Loucy (cell line): ENCODE results near the gene NPC1L1.

Source experiments
- H2AFZ ChIP-seq: fragments of 200-600 bp; sonication (generic); 2 replicates; pipeline ENCODE4 v1.6.0; 2016; ENCODE audit warnings: antibody characterized with exemption, mild to moderate bottlenecking, low read length, moderate library complexity
- H3F3A ChIP-seq: fragments of 200-600 bp; 2 replicates; pipeline ENCODE4 v1.6.0; 2016; ENCODE audit warnings: antibody characterized with exemption, low read depth, mild to moderate bottlenecking
- H3K27me3 ChIP-seq: fragments of 200-600 bp; sonication (generic); 2 replicates; pipeline ENCODE4 v1.6.1; 2014; ENCODE audit warnings: low read length, mild to moderate bottlenecking; ENCODE audit not compliant: insufficient read depth, poor library complexity, severe bottlenecking
- H3K36me3 ChIP-seq: fragments of 200-600 bp; sonication (generic); 2 replicates; pipeline ENCODE4 v1.6.1; 2016; ENCODE audit warnings: low read length; ENCODE audit not compliant: insufficient read depth
- H3K4me1 ChIP-seq: fragments of 200-600 bp; sonication (generic); 2 replicates; pipeline ENCODE4 v1.5.1; 2014; ENCODE audit warnings: low read length, mild to moderate bottlenecking; ENCODE audit not compliant: insufficient read depth, poor library complexity, severe bottlenecking
- H3K4me2 ChIP-seq: fragments of 200-600 bp; sonication (generic); 2 replicates; pipeline ENCODE4 v1.6.0; 2014; ENCODE audit warnings: antibody characterized with exemption, low read length, low read depth, mild to moderate bottlenecking; ENCODE audit not compliant: poor library complexity, severe bottlenecking
- H3K4me3 ChIP-seq: fragments of 200-600 bp; sonication (generic); 2 replicates; pipeline ENCODE4 v1.5.1; 2014; ENCODE audit warnings: low read length, mild to moderate bottlenecking, mixed read lengths; ENCODE audit not compliant: poor library complexity, severe bottlenecking
- H3K79me2 ChIP-seq: fragments of 200-600 bp; sonication (generic); 2 replicates; pipeline ENCODE4 v1.6.1; 2014; ENCODE audit warnings: low read length; ENCODE audit not compliant: insufficient read depth
- H3K9ac ChIP-seq: fragments of 200-600 bp; sonication (generic); 2 replicates; pipeline ENCODE4 v1.6.0; 2014; ENCODE audit warnings: mild to moderate bottlenecking, low read depth, low read length, moderate library complexity; ENCODE audit not compliant: poor library complexity, severe bottlenecking
- H3K9me2 ChIP-seq: fragments of 200-600 bp; sonication (generic); replicated peaks from 2 replicates; pipeline ENCODE4 v1.6.1; 2016; ENCODE audit warnings: low read depth, low read length, mixed read lengths
- H3K9me3 ChIP-seq: fragments of 200-600 bp; sonication (generic); 2 replicates; pipeline ENCODE4 v1.6.1; 2014; ENCODE audit warnings: mild to moderate bottlenecking, antibody characterized with exemption, low read length, low read depth; ENCODE audit not compliant: insufficient read depth
- H4K20me1 ChIP-seq: fragments of 200-600 bp; sonication (generic); 2 replicates; pipeline ENCODE4 v1.6.0; 2014; ENCODE audit warnings: antibody characterized with exemption, low read length, mild to moderate bottlenecking; ENCODE audit not compliant: insufficient read depth, poor library complexity, severe bottlenecking
- CTCF ChIP-seq: fragments of 200-600 bp; sonication (generic); conservative IDR thresholded peaks from 2 replicates; pipeline ENCODE4 v1.5.1; 2014; ENCODE audit warnings: mild to moderate bottlenecking, antibody characterized with exemption, low read length
- EZH2phosphoT487 ChIP-seq: fragments of 200-600 bp; IDR thresholded peaks from 2 replicates; pipeline ENCODE4 v1.6.1; 2018; ENCODE audit warnings: antibody characterized with exemption, mild to moderate bottlenecking, moderate library complexity, borderline replicate concordance

Gene NPC1L1

GRCh38 chr7:44549457-44549856 lies 8.3 kb upstream of the NPC1L1 start:
- H3K79me2 ChIP-seq, result no peaks in the 10 kb centered on the region
- H3K4me1 ChIP-seq, result no peaks in the 10 kb centered on the region

GRCh38 chr7:44548893-44549292 lies 7.8 kb upstream of the NPC1L1 start:
- no peaks in the 10 kb centered on the region for H4K20me1 ChIP-seq
- no peaks in the 10 kb centered on the region for H3K4me1 ChIP-seq
- H3K9me3 ChIP-seq, result no peaks in the 10 kb centered on the region
- H3K4me3 ChIP-seq, result no peak overlapping the region
- H2AFZ ChIP-seq, result no peak overlapping the region
- H3F3A ChIP-seq, result no peaks in the 10 kb centered on the region
- no peaks in the 10 kb centered on the region for H3K27me3 ChIP-seq
- no peaks in the 10 kb centered on the region for H3K36me3 ChIP-seq
- H3K4me2 ChIP-seq, result no peak overlapping the region
- H3K79me2 ChIP-seq, result no peaks in the 10 kb centered on the region
- H3K9me2 ChIP-seq, result no peaks in the 10 kb centered on the region
- H3K9ac ChIP-seq, result no peak overlapping the region
- no peak for TF ChIP-seq EZH2phosphoT487

More at GRCh38 chr7:44549457-44549856, 8.3 kb upstream of the NPC1L1 start:
- H4K20me1 ChIP-seq, result no peaks in the 10 kb centered on the region
- no peak overlapping the region for H2AFZ ChIP-seq
- no peaks in the 10 kb centered on the region for H3F3A ChIP-seq
- TF ChIP-seq EZH2phosphoT487, result no peak
- no peak for TF ChIP-seq CTCF
- H3K4me3 ChIP-seq, result no peak overlapping the region
- H3K36me3 ChIP-seq, result no peaks in the 10 kb centered on the region
- H3K9me2 ChIP-seq, result no peaks in the 10 kb centered on the region
- no peaks in the 10 kb centered on the region for H3K9me3 ChIP-seq
- H3K27me3 ChIP-seq, result no peaks in the 10 kb centered on the region
- H3K9ac ChIP-seq, result no peak overlapping the region
- no peak overlapping the region for H3K4me2 ChIP-seq

- Histone ChIP-seq H3K4me3 (no peak overlapping the region), H3K36me3 (no peaks in the 10 kb centered on the region), H3K4me2 (no peak overlapping the region), H3K27me3 (no peaks in the 10 kb centered on the region), H3K9me2 (no peaks in the 10 kb centered on the region), H3K4me1 (no peaks in the 10 kb centered on the region), H4K20me1 (no peaks in the 10 kb centered on the region), H3K9me3 (no peaks in the 10 kb centered on the region), H3K79me2 (no peaks in the 10 kb centered on the region), H2AFZ (0 out of 2 replicates have a peak overlapping the region, but pooled peaks have one; percentile 11), H3F3A (no peaks in the 10 kb centered on the region), H3K9ac (no peak overlapping the region)
- TF ChIP-seq CTCF, result no peak
- no peak for TF ChIP-seq EZH2phosphoT487
Observed at GRCh38 chr7:44547536-44548231, 6.6 kb upstream of the NPC1L1 start.
